Measurements from ENCODE around the gene KCNA2.

The KCNA2 gene

GRCh38 chr1:110594456-110595352 is 11.5 kb downstream of the KCNA2 start:
- FAIRE-seq (no peak), DNase-seq (ENCODE audit: insufficient read length, low spot score) (no peak)
- TF ChIP-seq POLR2A (IDR thresholded peaks at IDR 0.05; ENCODE audit: low read depth, low read length): no peak

- DNase-seq (ENCODE audit: insufficient read length, low spot score) (no peak), FAIRE-seq (no peak)
- no peak for TF ChIP-seq POLR2A (IDR thresholded peaks at IDR 0.05; ENCODE audit: low read depth, low read length)
Measured at GRCh38 chr1:110593902-110594301, 12.3 kb downstream of the KCNA2 start.

GRCh38 chr1:110591956-110592355 is 14.2 kb downstream of the KCNA2 start:
- TF ChIP-seq PAX5 (IDR thresholded peaks at IDR 0.05; ENCODE audit: insufficient read depth, low read length, severe bottlenecking) (no peak), POLR2AphosphoS5 (IDR thresholded peaks at IDR 0.05; ENCODE audit: low read depth, low read length) (no peak), SPI1 (IDR thresholded peaks at IDR 0.05; ENCODE audit: low read depth, low read length) (no peak), POLR2A (IDR thresholded peaks at IDR 0.05; ENCODE audit: low read depth, low read length) (no peak), TAF1 (IDR thresholded peaks at IDR 0.05; ENCODE audit: low read depth, low read length) (no peak), POU2F2 (IDR thresholded peaks at IDR 0.05; ENCODE audit: low read depth, low read length) (no peak)
- DNase-seq (ENCODE audit: insufficient read length, low spot score) (no peak), FAIRE-seq (no peak)

- no peak for DNase-seq (ENCODE audit: insufficient read length, low spot score)
- no peak for FAIRE-seq
- TF ChIP-seq POLR2AphosphoS5 (IDR thresholded peaks at IDR 0.05; ENCODE audit: low read depth, low read length) (no peak), POLR2A (IDR thresholded peaks at IDR 0.05; ENCODE audit: low read depth, low read length) (no peak), POU2F2 (IDR thresholded peaks at IDR 0.05; ENCODE audit: low read depth, low read length) (no peak), SPI1 (IDR thresholded peaks at IDR 0.05; ENCODE audit: low read depth, low read length) (no peak), PAX5 (IDR thresholded peaks at IDR 0.05; ENCODE audit: insufficient read depth, low read length, severe bottlenecking) (no peak), TAF1 (IDR thresholded peaks at IDR 0.05; ENCODE audit: low read depth, low read length) (no peak)
Measured at GRCh38 chr1:110588991-110589390, 17.2 kb downstream of the KCNA2 start.

GRCh38 chr1:110588486-110588885 is 17.7 kb downstream of the KCNA2 start:
- DNase-seq (ENCODE audit: insufficient read length, low spot score): no peak
- FAIRE-seq: no peak
- TF ChIP-seq POU2F2 (IDR thresholded peaks at IDR 0.05; ENCODE audit: low read depth, low read length) (no peak), POLR2A (IDR thresholded peaks at IDR 0.05; ENCODE audit: low read depth, low read length) (no peak), PAX5 (IDR thresholded peaks at IDR 0.05; ENCODE audit: insufficient read depth, low read length, severe bottlenecking) (no peak), POLR2AphosphoS5 (IDR thresholded peaks at IDR 0.05; ENCODE audit: low read depth, low read length) (no peak), SPI1 (IDR thresholded peaks at IDR 0.05; ENCODE audit: low read depth, low read length) (no peak), TAF1 (IDR thresholded peaks at IDR 0.05; ENCODE audit: low read depth, low read length) (no peak)

- DNase-seq (ENCODE audit: insufficient read length, low spot score) (no peak), FAIRE-seq (no peak)
- TF ChIP-seq POLR2A (IDR thresholded peaks at IDR 0.05; ENCODE audit: low read depth, low read length) (no peak), POU2F2 (IDR thresholded peaks at IDR 0.05; ENCODE audit: low read depth, low read length) (no peak), SPI1 (IDR thresholded peaks at IDR 0.05; ENCODE audit: low read depth, low read length) (no peak), TAF1 (IDR thresholded peaks at IDR 0.05; ENCODE audit: low read depth, low read length) (no peak), POLR2AphosphoS5 (IDR thresholded peaks at IDR 0.05; ENCODE audit: low read depth, low read length) (no peak), PAX5 (IDR thresholded peaks at IDR 0.05; ENCODE audit: insufficient read depth, low read length, severe bottlenecking) (no peak)
Measured at GRCh38 chr1:110587906-110588305, 18.3 kb downstream of the KCNA2 start.

GRCh38 chr1:110585481-110585880 is 20.7 kb downstream of the KCNA2 start:
- DNase-seq (ENCODE audit: insufficient read length, low spot score) (no peak), FAIRE-seq (no peak)
- no peak for TF ChIP-seq POLR2A (IDR thresholded peaks at IDR 0.05; ENCODE audit: low read depth, low read length)
- no peak for TF ChIP-seq PAX5 (IDR thresholded peaks at IDR 0.05; ENCODE audit: insufficient read depth, low read length, severe bottlenecking)
- TF ChIP-seq TAF1 (IDR thresholded peaks at IDR 0.05; ENCODE audit: low read depth, low read length): no peak
- TF ChIP-seq POU2F2 (IDR thresholded peaks at IDR 0.05; ENCODE audit: low read depth, low read length): no peak
- no peak for TF ChIP-seq POLR2AphosphoS5 (IDR thresholded peaks at IDR 0.05; ENCODE audit: low read depth, low read length)
- TF ChIP-seq SPI1 (IDR thresholded peaks at IDR 0.05; ENCODE audit: low read depth, low read length): no peak

GRCh38 chr1:110584045-110584444 is 22.1 kb downstream of the KCNA2 start:
- FAIRE-seq (no peak), DNase-seq (ENCODE audit: insufficient read length, low spot score) (no peak)
- TF ChIP-seq POLR2A (IDR thresholded peaks at IDR 0.05; ENCODE audit: low read depth, low read length): no peak
- no peak for TF ChIP-seq SPI1 (IDR thresholded peaks at IDR 0.05; ENCODE audit: low read depth, low read length)
- TF ChIP-seq POLR2AphosphoS5 (IDR thresholded peaks at IDR 0.05; ENCODE audit: low read depth, low read length): no peak
- no peak for TF ChIP-seq TAF1 (IDR thresholded peaks at IDR 0.05; ENCODE audit: low read depth, low read length)
- no peak for TF ChIP-seq PAX5 (IDR thresholded peaks at IDR 0.05; ENCODE audit: insufficient read depth, low read length, severe bottlenecking)
- TF ChIP-seq POU2F2 (IDR thresholded peaks at IDR 0.05; ENCODE audit: low read depth, low read length): no peak

GRCh38 chr1:110583505-110583904 is 22.7 kb downstream of the KCNA2 start:
- TF ChIP-seq POLR2AphosphoS5 (IDR thresholded peaks at IDR 0.05; ENCODE audit: low read depth, low read length) (no peak), SPI1 (IDR thresholded peaks at IDR 0.05; ENCODE audit: low read depth, low read length) (no peak), TAF1 (IDR thresholded peaks at IDR 0.05; ENCODE audit: low read depth, low read length) (no peak), POLR2A (IDR thresholded peaks at IDR 0.05; ENCODE audit: low read depth, low read length) (no peak), PAX5 (IDR thresholded peaks at IDR 0.05; ENCODE audit: insufficient read depth, low read length, severe bottlenecking) (no peak), POU2F2 (IDR thresholded peaks at IDR 0.05; ENCODE audit: low read depth, low read length) (no peak)
- DNase-seq (ENCODE audit: insufficient read length, low spot score) (no peak), FAIRE-seq (no peak)

GRCh38 chr1:110582378-110582777 is 23.8 kb downstream of the KCNA2 start:
- no peak for TF ChIP-seq POLR2A (IDR thresholded peaks at IDR 0.05; ENCODE audit: low read depth, low read length)
- TF ChIP-seq TAF1 (IDR thresholded peaks at IDR 0.05; ENCODE audit: low read depth, low read length): no peak
- TF ChIP-seq POU2F2 (IDR thresholded peaks at IDR 0.05; ENCODE audit: low read depth, low read length): no peak
- no peak for TF ChIP-seq POLR2AphosphoS5 (IDR thresholded peaks at IDR 0.05; ENCODE audit: low read depth, low read length)
- TF ChIP-seq PAX5 (IDR thresholded peaks at IDR 0.05; ENCODE audit: insufficient read depth, low read length, severe bottlenecking): no peak
- no peak for TF ChIP-seq SPI1 (IDR thresholded peaks at IDR 0.05; ENCODE audit: low read depth, low read length)
- FAIRE-seq (no peak), DNase-seq (ENCODE audit: insufficient read length, low spot score) (no peak)
